ENCODE measurements around the gene LHFPL6. TPM values are rescaled to one million over a fixed set of nuclear protein-coding genes. Genes with fewer than 3 reads are reported as not detected.

The LHFPL6 gene
- total RNA-seq, 2 donors from 2014 or later = 1.1 to 7.5 TPM

DNA sequence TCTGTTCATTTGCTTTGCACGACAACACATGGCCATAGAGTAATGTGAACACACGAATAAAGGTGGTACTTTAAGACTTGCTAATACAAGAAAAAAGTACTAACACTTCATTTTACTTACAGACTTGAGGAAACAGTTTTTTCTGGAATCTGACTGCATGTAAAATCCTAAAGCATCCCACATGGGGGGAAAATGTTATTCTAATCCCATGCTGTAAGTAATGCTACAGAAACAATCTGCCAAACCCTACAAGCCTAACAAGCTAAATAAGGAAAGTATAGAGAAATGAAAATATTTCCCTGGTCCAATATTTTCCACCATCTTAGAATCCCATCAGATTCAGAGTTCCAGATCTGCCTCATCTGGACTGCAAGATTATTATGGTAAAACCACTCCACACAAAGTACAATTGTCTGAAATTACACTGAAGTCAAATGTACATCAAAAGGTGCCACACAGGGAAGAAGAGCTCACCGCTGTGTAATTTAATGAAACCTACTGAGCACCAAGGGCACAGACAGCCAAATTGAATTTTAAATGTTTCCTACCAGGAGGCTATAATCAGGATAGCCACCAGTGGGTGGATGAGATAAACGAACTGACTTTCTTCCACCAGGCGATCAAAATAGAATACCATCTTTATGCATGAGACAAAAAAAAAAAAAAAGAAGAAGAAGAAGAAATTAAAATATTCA lies 22.0 kb downstream of the LHFPL6 start:
- Mint-ChIP-seq H3K4me1 (no peaks in the 10 kb centered on the region), H3K27ac (no peak overlapping the region), H3K9me3 (no peaks in the 10 kb centered on the region), H3K27me3 (peaks cover under 1% of the 10 kb centered on the region), H3K4me3 (no peak overlapping the region), H3K36me3 (ENCODE audit: low read depth) (no peaks in the 10 kb centered on the region)
- ATAC-seq (replicated peaks) = no peak

DNA sequence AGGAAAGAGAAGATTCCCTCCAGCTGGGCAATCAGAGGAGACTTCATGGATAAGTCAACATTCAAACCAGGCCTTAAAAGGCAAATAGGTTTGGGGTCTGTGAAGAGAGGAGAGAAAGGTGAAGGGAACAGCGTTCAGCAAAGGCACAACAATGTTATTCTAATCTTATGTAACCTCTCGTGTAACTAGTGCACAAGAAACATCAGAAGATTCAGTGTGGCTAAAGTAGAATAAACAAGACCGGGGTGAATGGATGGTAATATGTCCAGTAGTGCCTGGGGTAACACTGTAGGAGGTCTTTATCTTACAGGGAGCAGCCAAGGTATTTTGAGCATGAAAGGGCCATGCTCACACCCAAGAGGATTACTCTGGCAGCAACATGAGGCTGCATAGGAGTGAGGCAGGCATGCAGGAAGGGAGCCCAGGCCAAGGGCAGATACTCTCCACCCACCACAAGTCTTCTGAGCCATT lies 24.1 kb downstream of the LHFPL6 start:
- H3K4me3 Mint-ChIP-seq = no peak overlapping the region
- peaks cover 4% of the 10 kb centered on the region for H3K27me3 Mint-ChIP-seq
- no peak for ATAC-seq (replicated peaks)
- no peaks in the 10 kb centered on the region for H3K9me3 Mint-ChIP-seq
- no peaks in the 10 kb centered on the region for H3K36me3 Mint-ChIP-seq (ENCODE audit: low read depth)
- no peaks in the 10 kb centered on the region for H3K4me1 Mint-ChIP-seq
- H3K27ac Mint-ChIP-seq = no peak overlapping the region

DNA sequence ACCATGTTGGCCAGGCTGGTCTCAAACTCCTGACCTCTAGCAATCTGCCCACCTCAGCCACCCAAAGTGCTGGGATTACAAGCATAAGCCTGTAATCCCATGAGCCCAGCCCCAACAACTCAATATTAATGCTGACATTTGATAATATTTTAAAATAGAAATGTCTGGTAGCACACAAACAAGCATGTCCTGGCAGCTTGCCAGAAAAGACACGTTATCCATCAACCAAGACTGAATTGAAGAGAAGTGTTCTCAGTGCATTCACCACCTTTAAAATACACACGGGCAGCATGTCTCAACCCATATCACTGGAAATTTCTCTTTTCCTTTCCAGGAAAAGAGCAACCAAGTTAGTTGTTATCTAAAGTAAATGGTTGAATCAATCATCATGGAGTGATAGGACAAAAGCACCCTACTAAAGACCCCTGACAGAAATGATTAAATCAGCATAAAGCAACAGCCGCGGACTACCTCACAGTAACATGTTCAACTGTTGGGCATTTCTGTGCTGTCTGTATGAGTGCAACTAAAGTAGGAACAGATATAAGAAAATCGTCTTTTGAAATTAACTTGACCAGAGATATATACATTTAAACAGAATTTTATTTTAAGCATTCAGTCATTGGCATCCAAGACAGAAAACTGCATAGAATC lies 25.0 kb downstream of the LHFPL6 start:
- H3K27ac Mint-ChIP-seq = no peak overlapping the region
- no peaks in the 10 kb centered on the region for H3K9me3 Mint-ChIP-seq
- no peaks in the 10 kb centered on the region for H3K36me3 Mint-ChIP-seq (ENCODE audit: low read depth)
- no peaks in the 10 kb centered on the region for H3K4me1 Mint-ChIP-seq
- H3K27me3 Mint-ChIP-seq = peaks cover 4% of the 10 kb centered on the region
- ATAC-seq (replicated peaks) = no peak
- H3K4me3 Mint-ChIP-seq = no peak overlapping the region

DNA sequence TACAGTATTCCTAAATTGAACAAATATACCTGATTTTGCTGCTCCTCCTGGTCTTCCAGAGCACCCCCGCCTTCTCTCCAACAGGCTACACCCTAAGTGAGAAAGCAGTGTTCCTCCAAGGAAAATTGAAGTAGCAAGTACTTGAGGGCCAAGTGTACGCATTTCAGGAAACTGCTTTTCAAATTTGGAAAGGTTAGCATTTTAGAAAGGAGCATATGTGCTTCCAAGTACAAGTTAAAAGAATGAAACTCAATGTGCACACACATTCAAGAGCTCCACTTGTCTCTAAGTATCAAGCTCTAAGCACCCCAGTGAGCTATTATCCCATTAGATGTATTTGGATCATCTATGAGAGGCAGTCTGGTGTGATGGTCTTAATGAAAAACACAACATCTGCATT lies 25.8 kb downstream of the LHFPL6 start:
- no peaks in the 10 kb centered on the region for H3K4me1 Mint-ChIP-seq
- no peaks in the 10 kb centered on the region for H3K36me3 Mint-ChIP-seq (ENCODE audit: low read depth)
- peaks cover 7% of the 10 kb centered on the region for H3K27me3 Mint-ChIP-seq
- H3K9me3 Mint-ChIP-seq = no peaks in the 10 kb centered on the region
- no peak overlapping the region for H3K4me3 Mint-ChIP-seq
- no peak for ATAC-seq (replicated peaks)
- H3K27ac Mint-ChIP-seq = no peak overlapping the region

DNA sequence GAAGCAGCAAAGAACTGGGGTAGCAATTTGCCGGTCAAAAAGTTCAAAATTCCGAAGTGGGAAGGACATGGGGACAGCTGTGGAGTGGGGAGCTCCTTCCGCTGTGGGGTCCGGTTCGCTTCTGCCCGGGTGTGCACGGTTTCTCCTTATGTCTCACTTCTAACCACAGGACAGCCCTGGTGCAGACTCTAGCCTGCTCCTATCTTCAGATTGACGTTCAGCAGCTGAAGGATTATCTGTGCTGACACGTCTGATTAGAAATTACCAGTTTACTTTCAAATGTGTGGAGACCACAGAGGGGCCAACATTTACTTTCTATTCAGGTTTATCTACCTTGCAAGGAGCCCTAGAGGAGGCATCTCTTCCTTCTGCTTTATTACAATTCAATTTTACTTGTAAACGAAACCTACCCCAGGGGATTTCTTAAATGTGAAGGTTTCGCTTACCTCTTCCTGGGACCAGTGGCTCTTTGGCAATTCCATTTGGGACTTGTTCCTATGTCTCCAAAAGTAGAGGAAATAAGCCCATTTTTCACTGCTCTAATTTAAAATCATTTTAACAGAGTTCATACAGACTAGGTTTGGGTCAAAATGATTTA lies 27.3 kb downstream of the LHFPL6 start:
- no peak overlapping the region for H3K27ac Mint-ChIP-seq
- H3K27me3 Mint-ChIP-seq = peaks cover 8% of the 10 kb centered on the region
- no peak overlapping the region for H3K4me3 Mint-ChIP-seq
- H3K4me1 Mint-ChIP-seq = no peaks in the 10 kb centered on the region
- H3K36me3 Mint-ChIP-seq (ENCODE audit: low read depth) = no peaks in the 10 kb centered on the region
- no peaks in the 10 kb centered on the region for H3K9me3 Mint-ChIP-seq
- no peak for ATAC-seq (replicated peaks)

DNA sequence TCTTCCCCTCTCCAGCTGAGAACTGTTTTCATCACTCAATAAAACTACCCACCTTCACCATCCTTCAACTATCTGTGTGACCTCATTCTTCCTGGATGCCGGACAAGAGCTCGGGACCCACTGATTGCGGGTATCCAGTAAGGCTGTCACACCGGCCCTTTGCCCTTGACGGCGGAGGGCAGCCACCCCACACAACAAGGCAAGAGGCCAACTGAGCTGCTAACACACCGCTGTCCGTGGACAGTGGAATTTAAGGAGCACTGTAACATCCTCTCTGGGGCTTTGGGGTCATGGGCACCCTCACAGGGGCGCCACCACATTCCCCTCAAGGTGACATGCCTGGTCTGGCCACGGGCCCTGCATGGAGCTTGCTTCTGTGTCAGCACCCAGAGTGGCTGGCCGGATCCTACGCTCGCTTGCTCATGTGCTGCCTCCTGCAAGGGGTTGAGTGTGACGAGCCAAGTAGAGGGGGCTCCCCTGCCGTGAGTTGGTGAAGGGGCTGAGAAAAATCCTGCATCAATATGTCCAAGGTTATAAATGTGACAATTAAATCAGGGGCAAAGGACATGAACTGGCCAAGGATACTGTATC lies 31.4 kb downstream of the LHFPL6 start:
- Mint-ChIP-seq H3K27me3 (peaks cover 17% of the 10 kb centered on the region), H3K9me3 (no peaks in the 10 kb centered on the region), H3K4me1 (no peaks in the 10 kb centered on the region), H3K36me3 (ENCODE audit: low read depth) (no peaks in the 10 kb centered on the region), H3K27ac (no peak overlapping the region), H3K4me3 (no peak overlapping the region)
- no peak for ATAC-seq (replicated peaks)

DNA sequence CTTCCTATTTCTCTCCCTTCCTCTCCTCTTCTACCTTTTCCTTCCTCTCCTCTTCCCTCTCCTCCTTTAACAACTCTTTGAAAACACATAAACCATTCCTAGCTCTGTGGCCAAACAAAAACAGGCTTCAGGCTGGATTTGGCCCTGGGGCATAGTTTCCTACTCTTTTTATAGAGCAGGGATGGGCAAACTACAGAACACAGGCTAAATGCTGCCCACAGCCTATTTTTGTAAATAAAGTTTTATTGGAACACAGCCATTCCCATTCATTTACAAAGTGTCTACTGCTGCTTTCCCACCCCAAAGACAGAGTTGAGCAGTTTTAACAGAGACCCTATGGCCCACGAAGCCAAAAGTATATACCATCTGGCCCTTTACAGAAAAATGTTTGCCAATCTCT lies 35.4 kb downstream of the LHFPL6 start:
- ATAC-seq (replicated peaks) = no peak
- H3K4me1 Mint-ChIP-seq = no peaks in the 10 kb centered on the region
- H3K9me3 Mint-ChIP-seq = no peaks in the 10 kb centered on the region
- H3K4me3 Mint-ChIP-seq = no peak overlapping the region
- H3K27me3 Mint-ChIP-seq = peaks cover 29% of the 10 kb centered on the region
- H3K27ac Mint-ChIP-seq = no peak overlapping the region
- no peaks in the 10 kb centered on the region for H3K36me3 Mint-ChIP-seq (ENCODE audit: low read depth)

DNA sequence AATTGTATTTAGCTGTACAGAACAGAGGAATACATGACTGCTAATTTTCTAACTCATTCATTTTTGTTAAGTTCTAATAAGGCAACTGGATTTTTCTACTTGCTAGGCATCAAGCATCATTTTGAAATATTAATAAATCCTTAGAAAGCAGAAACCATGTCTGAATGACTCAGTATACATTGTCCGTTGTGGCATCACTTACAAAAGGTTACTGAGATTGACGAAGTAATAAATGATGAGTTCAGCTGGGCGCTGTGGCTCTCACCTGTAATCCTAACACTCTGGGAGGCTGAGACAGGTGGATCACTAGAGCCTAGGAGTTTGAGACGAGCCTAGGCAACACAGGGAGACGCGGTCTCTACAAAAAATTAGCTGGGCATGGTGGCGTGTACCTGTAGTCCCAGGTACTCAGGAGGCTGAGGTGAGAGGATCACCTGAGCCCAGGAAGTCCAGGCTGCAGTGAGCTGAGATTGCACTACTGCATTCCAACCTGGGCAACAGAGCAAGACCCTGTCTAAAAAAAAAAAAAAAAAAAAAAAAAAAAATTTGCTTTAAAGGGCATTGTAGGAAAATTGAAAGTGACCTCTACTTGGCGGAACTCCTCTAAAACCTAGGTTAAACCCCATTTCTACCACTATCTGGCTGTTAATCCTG lies 36.6 kb downstream of the LHFPL6 start:
- H3K27me3 Mint-ChIP-seq = peaks cover 30% of the 10 kb centered on the region
- no peaks in the 10 kb centered on the region for H3K9me3 Mint-ChIP-seq
- no peak overlapping the region for H3K27ac Mint-ChIP-seq
- H3K4me3 Mint-ChIP-seq = no peak overlapping the region
- no peaks in the 10 kb centered on the region for H3K4me1 Mint-ChIP-seq
- no peak for ATAC-seq (replicated peaks)
- H3K36me3 Mint-ChIP-seq (ENCODE audit: low read depth) = no peaks in the 10 kb centered on the region

DNA sequence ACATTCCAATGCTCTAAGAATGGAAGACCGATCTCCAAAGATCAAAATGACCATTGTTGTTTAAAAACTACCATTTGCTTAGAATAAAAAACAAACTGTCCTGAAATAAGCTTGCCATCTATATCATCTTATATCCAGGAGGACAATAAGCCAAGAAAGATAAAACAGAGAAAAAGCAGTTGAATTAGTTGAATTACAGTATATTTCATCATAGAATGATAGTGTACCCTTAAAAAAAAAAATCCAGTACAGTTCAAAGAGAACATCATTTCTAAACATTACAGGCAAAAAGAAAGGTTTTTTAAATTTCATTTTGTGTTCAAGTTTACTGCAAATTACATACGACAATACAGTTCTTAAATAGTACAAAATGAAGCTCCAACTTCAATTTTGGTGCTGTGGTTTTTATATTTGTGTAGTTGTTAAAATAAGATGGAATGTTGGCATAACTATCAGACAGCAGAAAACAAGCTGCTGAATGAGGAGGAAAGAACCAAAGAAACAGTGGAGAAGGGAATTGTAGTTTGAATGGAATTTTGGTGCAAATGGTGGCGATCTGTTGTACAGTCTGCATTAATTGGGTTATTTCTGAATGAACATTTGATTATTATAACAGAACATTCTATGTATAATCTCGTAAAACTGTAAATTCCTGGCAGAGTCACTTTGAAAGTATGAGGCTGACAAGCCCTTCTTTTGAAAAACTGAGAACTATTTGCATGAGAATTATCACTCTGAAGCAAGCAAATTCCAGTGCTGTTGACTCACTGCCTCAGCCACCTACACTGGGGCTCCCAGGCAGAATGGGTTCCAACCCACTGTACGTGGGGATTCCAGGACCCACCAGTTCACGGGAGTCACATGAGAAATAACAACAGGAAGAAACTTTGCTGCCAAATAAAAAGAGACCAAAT lies 37.7 kb downstream of the LHFPL6 start:
- Mint-ChIP-seq H3K27ac (no peak overlapping the region), H3K36me3 (ENCODE audit: low read depth) (no peaks in the 10 kb centered on the region), H3K4me1 (no peaks in the 10 kb centered on the region), H3K4me3 (no peak overlapping the region), H3K27me3 (peaks cover 30% of the 10 kb centered on the region), H3K9me3 (no peaks in the 10 kb centered on the region)
- ATAC-seq (replicated peaks) = no peak

DNA sequence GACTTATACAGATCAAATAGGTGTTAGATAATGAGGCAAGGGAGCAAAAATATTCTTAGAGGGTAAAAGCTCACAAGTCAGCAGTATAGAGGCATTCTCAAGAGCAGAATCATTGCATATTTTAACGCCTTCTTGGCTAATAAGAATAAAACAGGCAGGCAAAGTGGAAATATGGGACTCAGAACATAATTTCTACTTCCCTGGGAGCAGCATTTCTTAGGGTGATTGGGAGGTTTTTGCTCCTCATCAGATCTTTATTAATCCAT lies 39.6 kb downstream of the LHFPL6 start:
- H3K27ac Mint-ChIP-seq = no peak overlapping the region
- H3K4me3 Mint-ChIP-seq = no peak overlapping the region
- no peak for ATAC-seq (replicated peaks)
- H3K27me3 Mint-ChIP-seq = peaks cover 24% of the 10 kb centered on the region
- no peaks in the 10 kb centered on the region for H3K36me3 Mint-ChIP-seq (ENCODE audit: low read depth)
- H3K4me1 Mint-ChIP-seq = no peaks in the 10 kb centered on the region
- no peaks in the 10 kb centered on the region for H3K9me3 Mint-ChIP-seq

DNA sequence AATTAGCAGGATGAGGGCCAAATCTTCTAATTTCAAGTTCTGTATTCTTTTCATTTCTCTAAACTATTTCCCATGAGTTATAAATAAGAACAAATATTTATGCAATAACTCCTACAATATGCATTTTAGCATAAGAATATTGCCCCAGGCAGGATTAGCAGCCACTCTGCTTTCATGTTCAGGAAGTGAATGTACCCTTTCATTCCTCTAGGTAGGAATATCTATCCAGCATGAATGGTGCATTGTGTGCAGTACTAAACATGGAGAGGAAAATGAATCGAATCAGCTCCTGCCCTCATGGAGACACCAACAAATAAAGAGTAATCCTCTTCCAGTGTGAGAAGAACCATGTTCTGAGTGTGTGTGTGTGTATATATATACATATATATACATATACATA lies 41.0 kb downstream of the LHFPL6 start:
- H3K36me3 Mint-ChIP-seq (ENCODE audit: low read depth) = no peaks in the 10 kb centered on the region
- no peak overlapping the region for H3K4me3 Mint-ChIP-seq
- ATAC-seq (replicated peaks) = no peak
- H3K4me1 Mint-ChIP-seq = no peaks in the 10 kb centered on the region
- peaks cover 28% of the 10 kb centered on the region for H3K27me3 Mint-ChIP-seq
- H3K27ac Mint-ChIP-seq = no peak overlapping the region
- no peaks in the 10 kb centered on the region for H3K9me3 Mint-ChIP-seq

DNA sequence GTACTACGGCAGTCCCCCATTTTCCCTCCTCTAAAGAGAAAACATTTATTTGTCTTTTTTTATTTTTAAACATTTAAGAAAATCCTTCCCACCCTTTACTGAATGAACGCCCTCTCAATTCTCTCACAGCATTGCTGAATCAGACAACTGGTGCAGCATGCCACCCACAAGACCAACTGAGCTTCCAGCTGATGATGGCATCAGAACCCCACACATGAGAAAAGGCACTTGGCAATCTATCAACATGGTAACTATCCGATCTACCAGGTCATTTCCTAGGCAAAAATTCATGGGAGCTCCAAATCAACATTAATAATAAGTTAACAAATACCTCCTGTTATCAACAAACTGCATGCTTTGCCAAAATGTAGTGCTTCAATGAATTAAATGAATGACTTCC lies 43.1 kb downstream of the LHFPL6 start:
- no peaks in the 10 kb centered on the region for H3K36me3 Mint-ChIP-seq (ENCODE audit: low read depth)
- no peak overlapping the region for H3K4me3 Mint-ChIP-seq
- H3K4me1 Mint-ChIP-seq = no peaks in the 10 kb centered on the region
- peaks cover 26% of the 10 kb centered on the region for H3K27me3 Mint-ChIP-seq
- no peak overlapping the region for H3K27ac Mint-ChIP-seq
- H3K9me3 Mint-ChIP-seq = no peaks in the 10 kb centered on the region
- ATAC-seq (replicated peaks) = no peak

DNA sequence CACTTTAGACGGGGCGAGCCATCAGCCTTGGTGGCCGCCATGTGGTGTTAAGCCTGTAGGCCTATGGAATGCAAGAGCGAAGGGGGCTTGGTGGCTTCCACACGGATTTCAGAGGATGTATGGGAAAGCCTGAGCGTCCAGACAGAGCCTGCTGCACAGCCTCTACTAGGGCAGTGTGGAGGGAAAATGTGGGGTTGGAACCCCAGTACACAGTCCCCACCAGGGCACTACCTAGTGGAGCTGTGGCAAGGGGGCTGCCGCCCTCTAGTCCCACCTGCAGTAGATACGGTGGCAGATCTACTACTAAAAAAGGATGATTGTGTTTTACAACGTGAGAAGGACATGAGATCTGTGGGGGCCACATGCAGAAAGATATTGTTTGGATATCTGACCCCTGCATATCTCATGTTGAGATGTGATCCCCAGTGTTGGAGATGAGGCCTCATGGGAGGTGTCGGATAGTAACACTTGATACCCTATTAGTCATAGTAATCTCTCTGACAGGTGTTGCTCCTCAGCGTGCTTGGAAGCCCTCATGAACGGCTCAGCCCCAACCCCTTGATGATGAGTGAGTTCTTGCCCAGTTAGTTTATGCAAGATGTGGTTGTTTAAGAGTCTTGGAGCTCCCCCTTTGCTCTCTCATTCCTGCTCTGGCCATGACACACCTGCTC lies 45.6 kb downstream of the LHFPL6 start:
- H3K36me3 Mint-ChIP-seq (ENCODE audit: low read depth) = no peaks in the 10 kb centered on the region
- no peak overlapping the region for H3K4me3 Mint-ChIP-seq
- H3K4me1 Mint-ChIP-seq = no peaks in the 10 kb centered on the region
- H3K27me3 Mint-ChIP-seq = peaks cover 13% of the 10 kb centered on the region
- H3K27ac Mint-ChIP-seq = no peak overlapping the region
- ATAC-seq (replicated peaks) = no peak
- no peaks in the 10 kb centered on the region for H3K9me3 Mint-ChIP-seq

Measured in activated T-helper 17 cell treated with anti-CD3 and anti-CD28 coated beads, Interleukin-2, amount 50 U/mL, for 72 hours (primary cell).